Spleen (tissue), 11 donors: ENCODE measurements around the gene TMEM270. TPM values are rescaled to one million over a fixed set of nuclear protein-coding genes. Genes with fewer than 3 reads are reported as not detected.

Experiments
- DNase-seq: peaks from one replicate; pipeline ENCODE4 v3.0.0-alpha.2; 2020
- H3K27ac ChIP-seq, 8 donors: fragments of 200-600 bp; sonication (generic) in 7 of 8; 1 replicate in 4 of 8; 2 replicates in 4 of 8; pipeline versions ENCODE4 v1.5.0 to v1.8.0; 2016 to 2021; ENCODE audit warnings: inconsistent platforms in 4 of 8, mild to moderate bottlenecking in 4 of 8, moderate library complexity in 1 of 8
- H3K27me3 ChIP-seq, 7 donors: fragments of 200-600 bp; sonication (generic) in 6 of 7; replicated peaks in 1 of 7; 1 replicate in 4 of 7; 2 replicates in 3 of 7; pipeline versions ENCODE4 v1.5.0 to v1.8.0; 2016 to 2021; ENCODE audit warnings: inconsistent platforms in 3 of 7, mild to moderate bottlenecking in 1 of 7
- H3K36me3 ChIP-seq, 6 donors: fragments of 200-600 bp; sonication (generic) in 5 of 6; 1 replicate in 4 of 6; 2 replicates in 2 of 6; pipeline versions ENCODE4 v1.5.0 to v1.8.0; 2016 to 2021; ENCODE audit warnings: inconsistent platforms in 2 of 6
- H3K4me1 ChIP-seq, 6 donors: fragments of 200-600 bp; sonication (generic) in 5 of 6; 1 replicate in 3 of 6; 2 replicates in 3 of 6; pipeline versions ENCODE4 v1.5.0 to v1.8.0; 2016 to 2021; ENCODE audit warnings: inconsistent platforms in 3 of 6
- H3K4me3 ChIP-seq, 8 donors: fragments of 200-600 bp; sonication (generic) in 7 of 8; 1 replicate in 4 of 8; 2 replicates in 4 of 8; pipeline versions ENCODE4 v1.5.0 to v1.8.0; 2016 to 2021; ENCODE audit warnings: inconsistent platforms in 4 of 8, mild to moderate bottlenecking in 4 of 8, moderate library complexity in 2 of 8
- H3K9me3 ChIP-seq, 8 donors: fragments of 200-600 bp; sonication (generic) in 7 of 8; 1 replicate in 4 of 8; 2 replicates in 4 of 8; pipeline versions ENCODE4 v1.5.0 to v1.8.0; 2016 to 2021; ENCODE audit warnings: inconsistent platforms in 4 of 8
- CTCF ChIP-seq, 11 experiments: fragments of 200-600 bp in 7 of 11; fragments of 450-650 bp in 4 of 11; sonication (generic) in 4 of 11; IDR thresholded peaks in 8 of 11; conservative IDR thresholded peaks in 3 of 11; 1 replicate in 7 of 11; 2 replicates in 4 of 11; pipeline versions ENCODE4 v1.4.0 to v1.8.0; 2016 to 2021; ENCODE audit warnings: antibody characterized with exemption in 11 of 11, inconsistent platforms in 4 of 11, mild to moderate bottlenecking in 1 of 11
- POLR2A ChIP-seq, 3 donors: fragments of 450-650 bp; IDR thresholded peaks; one replicate each; pipeline ENCODE4 v1.5.1; 2017; ENCODE audit warnings: antibody characterized with exemption in 3 of 3, mild to moderate bottlenecking in 1 of 3
- POLR2AphosphoS5 ChIP-seq, 3 donors: sonication (generic); formaldehyde crosslinking; IDR thresholded peaks; one replicate each; pipeline ENCODE4 v1.5.1; 2017; ENCODE audit warnings: antibody characterized with exemption in 3 of 3
- WGBS, 5 donors: extraction: QIAGEN DNeasy Blood & Tissue Kit in 3 of 5; methylation state at CpG; one replicate each; pipeline versions ENCODE4 v1.1.5 to v1.1.7; 2013 to 2018; 5-methylcytosine and 5-hydroxymethylcytosine counted together
- intact Hi-C: fragments of 100-400 bp; cut with DNase I; formaldehyde crosslinking; loops from one replicate; pipeline ENCODE4 v1.15.0; 2023; ENCODE audit warnings: low total_unique reads
- polyA plus RNA-seq, 3 donors: library from polyadenylated mRNA; stranded (reverse); fragments of 200-250 nt; gene quantifications; one replicate each; pipeline ENCODE4 v1.2.1, GENCODE V29; 2013
- total RNA-seq, 7 donors: library from RNA; depleted of rRNA in 3 of 7; stranded (reverse); fragments of >200 nt in 3 of 7; fragmentation: NEBNext Ultra II Directional in 4 of 7; extraction: Animal tissue kit (Norgen Biotek cat#: 25700) in 4 of 7; gene quantifications; one replicate each; pipeline versions ENCODE4 v1.1.0 to v1.2.1, GENCODE V29; 2016 to 2021
- donor health status: healthy with polysubstance abuse.
- donor health status: DM: no; HTN: no; CAD: no; lungs with moderate emphysema.
- donor health status: DM: no; HTN: no; CAD: no.
- donor health status: Bipolar disorder and iron deficiency.
- donor health status: healthy.
- donor health status: DM: no; HTN: no; CAD: no.
- donor health status: DM: yes; HTN: yes; CAD: no.

The TMEM270 gene
- total and polyA plus RNA-seq, 10 donors: not detected

- WGBS, 5 donors: 71 to 87% (median 76%) methylated on average over 6 of the region's 6 CpGs
- no peak for DNase-seq
- Histone ChIP-seq H3K4me1 (peaks cover 7 to 36% (median 15%) of the 10 kb centered on the region in 6 donors), H3K9me3 (no peaks in the 10 kb centered on the region), H3K4me3 (no peak overlapping the region), H3K27me3 (peaks cover 0 to 26% (median 0%) of the 10 kb centered on the region in 7 donors), H3K27ac (no peak overlapping the region), H3K36me3 (no peaks in the 10 kb centered on the region)
- intact Hi-C loops: no loop called here
- TF ChIP-seq POLR2A (IDR thresholded peaks at IDR 0.05) (no peak), CTCF (IDR thresholded peaks at IDR 0.05 in 8 of 11, conservative IDR thresholded peaks at IDR 0.05 in 3 of 11) (no peak), POLR2AphosphoS5 (IDR thresholded peaks at IDR 0.05) (no peak)
Measured at GRCh38 chr7:73888959-73889358, 28.0 kb downstream of the TMEM270 start.

GRCh38 chr7:73890555-73891147 is 29.7 kb downstream of the TMEM270 start:
- no peak for TF ChIP-seq POLR2AphosphoS5 (IDR thresholded peaks at IDR 0.05)
- TF ChIP-seq POLR2A (IDR thresholded peaks at IDR 0.05): no peak
- no peak for TF ChIP-seq CTCF (IDR thresholded peaks at IDR 0.05 in 8 of 11, conservative IDR thresholded peaks at IDR 0.05 in 3 of 11)
- Histone ChIP-seq H3K27me3 (peaks cover 0 to 26% (median 0%) of the 10 kb centered on the region in 7 donors), H3K27ac (no peak overlapping the region), H3K9me3 (peaks cover 0 to 5% (median under 1%) of the 10 kb centered on the region in 8 donors), H3K36me3 (no peaks in the 10 kb centered on the region), H3K4me1 (peaks cover 7 to 47% (median 15%) of the 10 kb centered on the region in 6 donors), H3K4me3 (no peak overlapping the region)
- WGBS, 5 donors: 83 to 91% (median 89%) methylated on average over 16 of the region's 16 CpGs
- intact Hi-C loops: no loop called here
- no peak for DNase-seq

GRCh38 chr7:73891178-73891885 is 30.4 kb downstream of the TMEM270 start:
- DNase-seq: no peak
- Histone ChIP-seq H3K27me3 (peaks cover 0 to 22% (median 0%) of the 10 kb centered on the region in 7 donors), H3K9me3 (peaks cover 0 to 12% (median 5%) of the 10 kb centered on the region in 8 donors), H3K4me3 (no peak overlapping the region), H3K36me3 (no peaks in the 10 kb centered on the region), H3K27ac (no peak overlapping the region), H3K4me1 (peaks cover 2 to 44% (median 12%) of the 10 kb centered on the region in 6 donors)
- TF ChIP-seq POLR2A (IDR thresholded peaks at IDR 0.05) (no peak), POLR2AphosphoS5 (IDR thresholded peaks at IDR 0.05) (no peak), CTCF (IDR thresholded peaks at IDR 0.05 in 8 of 11, conservative IDR thresholded peaks at IDR 0.05 in 3 of 11) (no peak)
- intact Hi-C loops: no loop called here
- 68 to 86% (median 82%) methylated on average over 12 to 16 of the region's 16 CpGs for WGBS, 5 donors
